C4-2B (cell line): ENCODE results near the gene MYCBP.

Experiments
- ZFX ChIP-seq: fragments of 450-650 bp; IDR thresholded peaks from 2 replicates; pipeline ENCODE4 v1.6.1; 2017
- TF ChIP-seq, protein P1 (sequence below): fragments of 450-650 bp; conservative IDR thresholded peaks from 2 replicates; pipeline ENCODE4 v1.5.1; 2017; ENCODE audit warnings: mild to moderate bottlenecking

DNA sequence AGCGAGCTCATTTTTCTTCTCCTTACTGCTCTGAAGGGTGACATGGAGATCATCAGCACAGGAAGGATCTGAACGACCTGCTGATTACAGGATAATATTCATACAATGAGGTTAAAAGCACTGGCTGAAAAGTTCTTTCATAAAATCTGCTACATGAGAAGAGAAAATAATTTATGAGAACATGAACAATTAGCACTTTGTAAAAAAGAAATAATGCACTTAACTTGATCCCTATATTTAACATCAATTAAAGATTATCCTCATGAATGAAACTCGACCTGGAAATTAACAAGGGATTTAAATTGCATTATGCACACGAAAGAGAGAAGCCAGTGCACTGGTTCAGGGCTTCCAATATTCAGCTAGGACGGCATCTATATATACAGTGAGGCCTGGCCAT lies 60.2 kb downstream of the MYCBP start:
- TF ChIP-seq, protein P1, sequence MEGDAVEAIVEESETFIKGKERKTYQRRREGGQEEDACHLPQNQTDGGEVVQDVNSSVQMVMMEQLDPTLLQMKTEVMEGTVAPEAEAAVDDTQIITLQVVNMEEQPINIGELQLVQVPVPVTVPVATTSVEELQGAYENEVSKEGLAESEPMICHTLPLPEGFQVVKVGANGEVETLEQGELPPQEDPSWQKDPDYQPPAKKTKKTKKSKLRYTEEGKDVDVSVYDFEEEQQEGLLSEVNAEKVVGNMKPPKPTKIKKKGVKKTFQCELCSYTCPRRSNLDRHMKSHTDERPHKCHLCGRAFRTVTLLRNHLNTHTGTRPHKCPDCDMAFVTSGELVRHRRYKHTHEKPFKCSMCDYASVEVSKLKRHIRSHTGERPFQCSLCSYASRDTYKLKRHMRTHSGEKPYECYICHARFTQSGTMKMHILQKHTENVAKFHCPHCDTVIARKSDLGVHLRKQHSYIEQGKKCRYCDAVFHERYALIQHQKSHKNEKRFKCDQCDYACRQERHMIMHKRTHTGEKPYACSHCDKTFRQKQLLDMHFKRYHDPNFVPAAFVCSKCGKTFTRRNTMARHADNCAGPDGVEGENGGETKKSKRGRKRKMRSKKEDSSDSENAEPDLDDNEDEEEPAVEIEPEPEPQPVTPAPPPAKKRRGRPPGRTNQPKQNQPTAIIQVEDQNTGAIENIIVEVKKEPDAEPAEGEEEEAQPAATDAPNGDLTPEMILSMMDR = no peak
- no peak for TF ChIP-seq ZFX
